H1 (cell line): ENCODE measurements around the gene COL4A4. TPM values are rescaled to one million over a fixed set of nuclear protein-coding genes. Genes with fewer than 3 reads are reported as not detected.

Source experiments
- CTCF ChIA-PET: fragments of 300-600 bp; sonication (Branson Sonifier 250); formaldehyde crosslinking; loops from one replicate; lab custom pipeline; 2021; ENCODE audit not compliant: partially characterized antibody; lab: Charles Lee
- POLR2A ChIA-PET: fragments of 300-600 bp; sonication (Branson Sonifier 250); formaldehyde crosslinking; loops from one replicate; lab custom pipeline; 2021; ENCODE audit warnings: inconsistent platforms; ENCODE audit not compliant: partially characterized antibody; lab: Charles Lee
- DNase-seq, 2 experiments: peaks; one replicate each; pipeline versions ENCODE4 v3.0.0 to v3.0.0-alpha.2; 2010 to 2022; ENCODE audit warnings: low spot score in 2 of 2, low read depth in 1 of 2, mixed read lengths in 1 of 2
- FAIRE-seq: peaks from 2 replicates; lab custom pipeline; 2011; peaks lifted over from hg19 to GRCh38; lab: Jason Lieb, UNC
- H2AFZ ChIP-seq: 2 replicates; pipeline ENCODE4 v1.8.1; 2012; ENCODE audit warnings: low read length, inconsistent platforms
- H2AK5ac ChIP-seq: 2 replicates; pipeline ENCODE4 v1.6.1; 2013; ENCODE audit warnings: low read depth, low read length
- H2BK120ac ChIP-seq: replicated peaks from 2 replicates; pipeline ENCODE3; 2013; ENCODE audit warnings: low read depth, low read length, inconsistent platforms
- H2BK12ac ChIP-seq: 2 replicates; pipeline ENCODE4 v1.6.1; 2013; ENCODE audit warnings: low read depth, low read length
- H2BK15ac ChIP-seq: 2 replicates; pipeline ENCODE4 v1.6.1; 2013; ENCODE audit warnings: low read length
- H2BK20ac ChIP-seq: 2 replicates; pipeline ENCODE4 v1.6.1; 2013; ENCODE audit warnings: low read length
- H2BK5ac ChIP-seq: 2 replicates; pipeline ENCODE4 v1.6.1; 2013; ENCODE audit warnings: low read depth, low read length
- H3K14ac ChIP-seq: 2 replicates; pipeline ENCODE4 v1.6.1; 2013; ENCODE audit warnings: inconsistent platforms; ENCODE audit not compliant: insufficient read length
- H3K18ac ChIP-seq: 2 replicates; pipeline ENCODE4 v1.6.1; 2013; ENCODE audit warnings: low read length; ENCODE audit errors: extremely low read depth
- H3K23ac ChIP-seq: 2 replicates; pipeline ENCODE4 v1.6.1; 2013; ENCODE audit warnings: inconsistent platforms; ENCODE audit not compliant: insufficient read length
- H3K23me2 ChIP-seq: 2 replicates; pipeline ENCODE4 v1.6.1; 2013; ENCODE audit warnings: low read depth, low read length
- H3K27ac ChIP-seq: 2 replicates; pipeline ENCODE4 v1.6.1; 2011; ENCODE audit warnings: low read depth, low read length, inconsistent platforms
- H3K27me3 ChIP-seq, 4 experiments: replicated peaks in 1 of 4; 1 replicate in 1 of 4; 2 replicates in 3 of 4; pipeline versions ENCODE4 v1.6.1 to v1.8.1; 2011 to 2013; ENCODE audit warnings: low read length in 3 of 4, mild to moderate bottlenecking in 3 of 4, inconsistent platforms in 2 of 4, mixed read lengths in 2 of 4, moderate library complexity in 1 of 4; ENCODE audit not compliant: control insufficient read depth in 3 of 4, insufficient read depth in 3 of 4; ENCODE audit errors: extremely low read depth in 1 of 4
- H3K36me3 ChIP-seq, 4 experiments: 2 replicates each; pipeline versions ENCODE4 v1.6.1 to v1.8.1; 2011 to 2013; ENCODE audit warnings: mild to moderate bottlenecking in 4 of 4, low read length in 3 of 4, moderate library complexity in 2 of 4, control low read depth in 1 of 4, inconsistent platforms in 1 of 4; ENCODE audit not compliant: insufficient read depth in 4 of 4, control insufficient read depth in 2 of 4
- H3K4ac ChIP-seq: replicated peaks from 2 replicates; pipeline ENCODE3; 2013; ENCODE audit warnings: low read length, low read depth, mixed read lengths, inconsistent platforms; ENCODE audit not compliant: insufficient read length
- H3K4me1 ChIP-seq, 4 experiments: replicated peaks in 1 of 4; 1 replicate in 1 of 4; 2 replicates in 3 of 4; pipeline versions ENCODE4 v1.6.1 to v1.8.1; 2011 to 2013; ENCODE audit warnings: low read length in 3 of 4, inconsistent platforms in 2 of 4, mixed read lengths in 1 of 4; ENCODE audit not compliant: insufficient read depth in 4 of 4, control insufficient read depth in 3 of 4
- H3K4me2 ChIP-seq, 2 experiments: 2 replicates each; pipeline versions ENCODE4 v1.6.1 to v1.8.1; 2011 to 2013; ENCODE audit warnings: low read depth in 2 of 2, low read length in 2 of 2, control low read depth in 1 of 2, inconsistent platforms in 1 of 2, mild to moderate bottlenecking in 1 of 2; ENCODE audit not compliant: insufficient read depth in 1 of 2
- H3K4me3 ChIP-seq, 4 experiments: fragments of 200-600, 300-600 bp in 1 of 4; sonication (generic), shearing (Covaris generic), sonication (Bioruptor Twin) in 1 of 4; 2 replicates each; pipeline versions ENCODE4 v1.5.1 to v1.8.1; 2011 to 2016; ENCODE audit warnings: low read length in 4 of 4, low read depth in 3 of 4, control low read depth in 2 of 4, inconsistent platforms in 2 of 4, mild to moderate bottlenecking in 2 of 4, mixed read lengths in 1 of 4, moderate library complexity in 1 of 4; ENCODE audit not compliant: insufficient read depth in 2 of 4; ENCODE audit errors: extremely low read depth in 1 of 4
- H3K56ac ChIP-seq: replicated peaks from 2 replicates; pipeline ENCODE3; 2013; ENCODE audit warnings: low read depth, mild to moderate bottlenecking, mixed read lengths, low read length, inconsistent platforms; ENCODE audit not compliant: insufficient read length
- H3K79me1 ChIP-seq: 2 replicates; pipeline ENCODE4 v1.6.1; 2013; ENCODE audit warnings: low read depth, low read length, control low read depth
- H3K79me2 ChIP-seq, 2 experiments: 2 replicates each; pipeline versions ENCODE4 v1.6.1 to v1.8.1; 2012 to 2013; ENCODE audit warnings: low read length in 2 of 2, mild to moderate bottlenecking in 2 of 2, inconsistent platforms in 1 of 2; ENCODE audit not compliant: insufficient read depth in 2 of 2, control insufficient read depth in 1 of 2
- H3K9ac ChIP-seq, 4 experiments: replicated peaks in 1 of 4; 1 replicate in 1 of 4; 2 replicates in 3 of 4; pipeline versions ENCODE4 v1.6.1 to v1.8.1; 2011 to 2013; ENCODE audit warnings: low read depth in 3 of 4, low read length in 3 of 4, control low read depth in 2 of 4, mild to moderate bottlenecking in 2 of 4, moderate library complexity in 2 of 4, inconsistent platforms in 1 of 4; ENCODE audit errors: extremely low read depth in 1 of 4
- H3K9me3 ChIP-seq, 2 experiments: 2 replicates each; pipeline versions ENCODE4 v1.6.1 to v1.8.1; 2012 to 2013; ENCODE audit warnings: mild to moderate bottlenecking in 2 of 2, moderate library complexity in 2 of 2, control low read depth in 1 of 2, inconsistent platforms in 1 of 2, low read depth in 1 of 2, low read length in 1 of 2, mixed read lengths in 1 of 2; ENCODE audit not compliant: insufficient read depth in 2 of 2
- H4K20me1 ChIP-seq, 2 experiments: replicated peaks in 1 of 2; 2 replicates each; pipeline versions ENCODE3 to v1.8.1; 2011 to 2013; ENCODE audit warnings: inconsistent platforms in 2 of 2, low read length in 2 of 2, mild to moderate bottlenecking in 1 of 2; ENCODE audit not compliant: insufficient read depth in 2 of 2, control insufficient read depth in 1 of 2
- H4K5ac ChIP-seq: 2 replicates; pipeline ENCODE4 v1.6.1; 2013; ENCODE audit warnings: low read length, low read depth, mixed read lengths, inconsistent platforms; ENCODE audit not compliant: insufficient read length
- H4K8ac ChIP-seq: 2 replicates; pipeline ENCODE4 v1.8.0; 2013; ENCODE audit warnings: mild to moderate bottlenecking, moderate library complexity, low read length, inconsistent platforms; ENCODE audit not compliant: insufficient read depth; ENCODE audit errors: extremely low read depth
- H4K91ac ChIP-seq: replicated peaks from 2 replicates; pipeline ENCODE3; 2013; ENCODE audit warnings: low read length, mixed read lengths, inconsistent platforms; ENCODE audit not compliant: insufficient read length
- ASH2L ChIP-seq: fragments of 200-600, 300-600 bp; sonication (generic); IDR thresholded peaks from one replicate; pipeline ENCODE4 v1.7.1; 2017; ENCODE audit warnings: low read length
- ATF3 ChIP-seq: IDR thresholded peaks from 2 replicates; pipeline ENCODE4 v1.6.1; 2011; ENCODE audit warnings: low read depth, mild to moderate bottlenecking, low read length; ENCODE audit not compliant: insufficient read depth
- E2F6 ChIP-seq: IDR thresholded peaks from 2 replicates; pipeline ENCODE4 v1.6.1; 2012; ENCODE audit warnings: inconsistent platforms
- MAX ChIP-seq: IDR thresholded peaks from 2 replicates; pipeline ENCODE4 v1.6.1; 2012; ENCODE audit warnings: inconsistent platforms
- TAF7 ChIP-seq: optimal IDR thresholded peaks from 2 replicates; pipeline ENCODE3; 2011; ENCODE audit warnings: low read depth, mild to moderate bottlenecking, inconsistent platforms, low read length, moderate library complexity, borderline replicate concordance
- WGBS, 2 experiments: shearing (Covaris generic) in 1 of 2; methylation state at CpG; one replicate each; pipeline versions ENCODE4 v1.1.6 to v1.1.7; 2013 to 2015; ENCODE audit warnings: low lambda C conversion rate in 2 of 2, mixed read lengths in 2 of 2, inconsistent platforms in 1 of 2, low coverage in 1 of 2, missing lambda C conversion rate in 1 of 2; ENCODE audit not compliant: insufficient replicate concordance in 2 of 2, insufficient coverage in 1 of 2, insufficient read length in 1 of 2; ENCODE audit errors: extremely low coverage in 1 of 2, missing lambda C conversion rate in 1 of 2; 5-methylcytosine and 5-hydroxymethylcytosine counted together
- polyA plus RNA-seq, 7 experiments: library from polyadenylated mRNA; depleted of rRNA in 3 of 7; stranded (reverse) in 5 of 7; unstranded in 2 of 7; fragments of >200 nt in 5 of 7; fragments of 200-250 nt in 2 of 7; gene quantifications; 1 replicate in 5 of 7; 2 replicates in 1 of 7; 4 replicates in 1 of 7; pipeline versions ENCODE4 v1.2.1 to v1.2.3, GENCODE V29; 2011 to 2013; ENCODE audit warnings: missing spikeins in 2 of 7, mixed read lengths in 2 of 7
- total RNA-seq: library from RNA; stranded (reverse); fragmentation: NEBNext Ultra II Directional; extraction: Animal tissue kit (Norgen Biotek cat#: 25700); gene quantifications from 2 replicates; pipeline ENCODE4 v1.2.1, GENCODE V29; 2021

COL4A4 gene
- total and polyA plus RNA-seq, 2 of the 8 experiments (the other 6 are each of a cell fraction or from before 2014, with no cell fraction given), result 0.33 to 1.7 TPM

- H2BK5ac ChIP-seq, result no peak overlapping the region
- 89% methylated on average over 17 of the region's 17 CpGs; no CpG with 5 or more reads in 1 of the 2 experiments for WGBS, 2 experiments
Observed at GRCh38 chr2:227007940-227008339, 156.1 kb downstream of the COL4A4 start.

More at GRCh38 chr2:227007940-227008339, 156.1 kb downstream of the COL4A4 start:
- FAIRE-seq, result no peak
- Histone ChIP-seq H3K18ac (no peak overlapping the region), H4K8ac (no peak overlapping the region), H4K91ac (no peak overlapping the region), H3K23me2 (no peaks in the 10 kb centered on the region), H3K56ac (no peak overlapping the region), H3K27ac (no peak overlapping the region), H3K4me2 (no peak overlapping the region), H2BK15ac (no peak overlapping the region), H3K4ac (no peak overlapping the region), H3K4me1 (peaks cover 0 to 3% (median 0%) of the 10 kb centered on the region in 4 experiments; a peak in 2 of 7 replicates), H3K4me3 (no peak overlapping the region), H3K9me3 (no peaks in the 10 kb centered on the region), H3K27me3 (no peaks in the 10 kb centered on the region), H4K20me1 (no peaks in the 10 kb centered on the region), H2AFZ (no peak overlapping the region), H3K36me3 (no peaks in the 10 kb centered on the region; a peak in 1 of 8 replicates), H3K79me2 (no peaks in the 10 kb centered on the region), H4K5ac (no peak overlapping the region), H3K9ac (no peak overlapping the region), H2AK5ac (no peak overlapping the region), H3K79me1 (no peaks in the 10 kb centered on the region), H2BK12ac (no peak overlapping the region), H2BK20ac (no peak overlapping the region), H3K23ac (no peak overlapping the region), H3K14ac (no peak overlapping the region), H2BK120ac (no peak overlapping the region)
- no peak for DNase-seq
- ChIA-PET CTCF (interaction anchor here (1.4 kb wide), 1 partner anchor 231 kb away, joined by 5 read pairs; no protein-coding TSS in a partner anchor), POLR2A (no interaction called here)
- TF ChIP-seq ASH2L (no peak), MAX (no peak), TAF7 (no peak), E2F6 (peak; percentile 13; the same call in 1 of the 2 replicates), ATF3 (no peak)
